ENCODE results near the gene CEPT1. TPM values are rescaled to one million over a fixed set of nuclear protein-coding genes. Genes with fewer than 3 reads are reported as not detected.

CEPT1 gene
- total and polyA plus RNA-seq, 2 of the 8 experiments (the other 6 are each of a cell fraction or from before 2014, with no cell fraction given) = 18.5 to 28.6 TPM

DNA sequence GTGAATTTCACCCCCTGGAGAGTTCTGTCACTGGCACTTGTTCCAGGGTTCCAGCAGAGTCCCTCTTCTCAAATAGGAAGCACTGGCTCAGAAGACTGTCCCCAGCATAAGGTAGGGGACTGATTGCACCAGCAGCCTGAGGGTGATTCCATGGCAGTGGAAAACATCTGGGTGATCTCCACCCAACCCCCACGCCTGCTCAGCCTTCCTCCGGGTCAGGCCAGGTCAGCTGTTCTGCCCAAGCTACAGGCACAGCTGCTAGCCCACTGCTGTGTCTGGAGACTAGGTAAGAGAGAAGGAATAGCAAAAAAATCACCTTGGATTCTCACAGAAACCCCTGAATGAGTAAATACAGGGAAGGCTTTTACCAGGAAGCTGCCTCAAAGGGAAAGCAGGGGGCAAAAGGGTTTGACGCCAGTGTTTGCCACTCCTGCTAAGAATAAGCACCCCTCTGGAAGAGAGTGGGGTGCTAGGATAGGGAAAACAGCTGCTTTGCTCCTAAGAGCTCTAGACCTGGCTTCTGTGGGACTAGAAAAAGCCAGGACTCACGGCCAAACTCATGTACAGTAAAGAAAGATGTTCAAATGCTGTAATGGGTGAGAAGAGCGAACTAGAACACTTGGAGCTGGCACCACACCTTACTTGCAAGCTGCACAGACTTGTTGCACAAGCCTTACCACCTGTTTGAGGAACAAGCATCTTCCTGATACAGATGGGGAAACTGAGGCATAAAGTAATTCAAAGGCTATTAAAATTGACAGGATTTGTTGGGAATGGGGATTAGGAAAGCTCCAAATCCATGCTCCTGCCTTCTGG lies 61.5 kb downstream of the CEPT1 start:
- H4K8ac ChIP-seq (ENCODE audit: extremely low read depth, insufficient read depth, low read length) = no peak overlapping the region
- H3K4ac ChIP-seq (replicated peaks; ENCODE audit: insufficient read length, low read depth, low read length) = no peak overlapping the region
- H3K36me3 ChIP-seq (ENCODE audit: control insufficient read depth in 2 of 4, insufficient read depth in 4 of 4, low read length in 3 of 4) = no peaks in the 10 kb centered on the region
- H2AK5ac ChIP-seq (ENCODE audit: low read depth, low read length) = no peak overlapping the region
- ChIA-PET POLR2A (ENCODE audit: partially characterized antibody) (interaction anchor here (1.5 kb wide), 1 partner anchor 62 kb away, joined by 3 read pairs; the partner anchor contains the start of gene DRAM2), CTCF (ENCODE audit: partially characterized antibody) (interaction anchor here (1.1 to 1.2 kb wide), 2 partner anchors 18 to 198 kb away, joined by 3 to 4 read pairs; no protein-coding TSS in a partner anchor)
- H3K14ac ChIP-seq (ENCODE audit: insufficient read length) = no peak overlapping the region
- H3K23ac ChIP-seq (ENCODE audit: insufficient read length) = no peak overlapping the region
- no peak for FAIRE-seq
- no peaks in the 10 kb centered on the region; the same call in 1 of the 2 replicates for H3K23me2 ChIP-seq (ENCODE audit: low read depth, low read length)
- peaks cover 16 to 33% (median 27%) of the 10 kb centered on the region in 4 experiments for H3K27me3 ChIP-seq (replicated peaks in 1 of 4; ENCODE audit: control insufficient read depth in 3 of 4, extremely low read depth in 1 of 4, insufficient read depth in 3 of 4, low read length in 3 of 4)
- H3K9me3 ChIP-seq (ENCODE audit: insufficient read depth in 2 of 2, low read depth in 1 of 2, low read length in 1 of 2) = no peaks in the 10 kb centered on the region
- H2BK20ac ChIP-seq (ENCODE audit: low read length) = no peak overlapping the region
- no peaks in the 10 kb centered on the region for H3K79me1 ChIP-seq (ENCODE audit: low read depth, low read length)
- H2BK15ac ChIP-seq (ENCODE audit: low read length) = no peak overlapping the region
- no peaks in the 10 kb centered on the region for H4K20me1 ChIP-seq (replicated peaks in 1 of 2; ENCODE audit: control insufficient read depth in 1 of 2, insufficient read depth in 2 of 2, low read length in 2 of 2)
- no peak overlapping the region for H3K27ac ChIP-seq (ENCODE audit: low read depth, low read length)
- peaks cover 0 to 2% (median 1%) of the 10 kb centered on the region in 4 experiments; a peak in 2 of 7 replicates for H3K4me1 ChIP-seq (replicated peaks in 1 of 4; ENCODE audit: control insufficient read depth in 3 of 4, insufficient read depth in 4 of 4, low read length in 3 of 4)
- H4K91ac ChIP-seq (replicated peaks; ENCODE audit: insufficient read length, low read length) = no peak overlapping the region
- no peak overlapping the region for H3K56ac ChIP-seq (replicated peaks; ENCODE audit: insufficient read length, low read depth, low read length)
- H2BK12ac ChIP-seq (ENCODE audit: low read depth, low read length) = no peak overlapping the region; the same call in 1 of the 2 replicates
- no peak overlapping the region for H2BK120ac ChIP-seq (replicated peaks; ENCODE audit: low read depth, low read length)
- no peak overlapping the region for H2BK5ac ChIP-seq (ENCODE audit: low read depth, low read length)
- no peak overlapping the region for H3K4me2 ChIP-seq (ENCODE audit: insufficient read depth in 1 of 2, low read depth in 2 of 2, low read length in 2 of 2)
- no peak overlapping the region for H4K5ac ChIP-seq (ENCODE audit: insufficient read length, low read depth, low read length)
- no peak for DNase-seq (ENCODE audit: low read depth in 1 of 2, low spot score in 2 of 2)
- no peak overlapping the region for H3K4me3 ChIP-seq (ENCODE audit: extremely low read depth in 1 of 4, insufficient read depth in 2 of 4, low read depth in 3 of 4, low read length in 4 of 4)
- H3K9ac ChIP-seq (replicated peaks in 1 of 4; ENCODE audit: extremely low read depth in 1 of 4, low read depth in 3 of 4, low read length in 3 of 4) = no peak overlapping the region
- 88% methylated on average over 5 of the region's 5 CpGs; no CpG with 5 or more reads in 1 of the 2 experiments for WGBS, 2 experiments (ENCODE audit: extremely low coverage in 1 of 2, insufficient coverage in 1 of 2, insufficient read length in 1 of 2, insufficient replicate concordance in 2 of 2, low coverage in 1 of 2, low lambda C conversion rate in 2 of 2, missing lambda C conversion rate in 1 of 2)
- no peak overlapping the region for H3K18ac ChIP-seq (ENCODE audit: extremely low read depth, low read length)
- H2AFZ ChIP-seq (ENCODE audit: low read length) = no peak overlapping the region
- H3K79me2 ChIP-seq (ENCODE audit: control insufficient read depth in 1 of 2, insufficient read depth in 2 of 2, low read length in 2 of 2) = no peaks in the 10 kb centered on the region
- TF ChIP-seq TAF1 (IDR thresholded peaks at IDR 0.05; ENCODE audit: low read depth, low read length) (no peak), RXRA (IDR thresholded peaks at IDR 0.05; ENCODE audit: insufficient read depth, low read depth, low read length) (no peak), GABPA (IDR thresholded peaks at IDR 0.05; ENCODE audit: borderline replicate concordance, insufficient read depth, low read length) (no peak), TAF7 (optimal IDR thresholded peaks at IDR 0.05; ENCODE audit: borderline replicate concordance, low read depth, low read length) (no peak), SUZ12 (IDR thresholded peaks at IDR 0.05; ENCODE audit: low read length) (no peak), RBBP5 (IDR thresholded peaks at IDR 0.05; ENCODE audit: borderline replicate concordance, low read depth, low read length) (no peak)
- TF ChIP-seq, protein P1, sequence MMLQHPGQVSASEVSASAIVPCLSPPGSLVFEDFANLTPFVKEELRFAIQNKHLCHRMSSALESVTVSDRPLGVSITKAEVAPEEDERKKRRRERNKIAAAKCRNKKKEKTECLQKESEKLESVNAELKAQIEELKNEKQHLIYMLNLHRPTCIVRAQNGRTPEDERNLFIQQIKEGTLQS (IDR thresholded peaks at IDR 0.05; ENCODE audit: insufficient read depth, low read depth, low read length) = no peak
